ENCODE measurements around the gene LRP1B. TPM values are rescaled to one million over a fixed set of nuclear protein-coding genes. Genes with fewer than 3 reads are reported as not detected.
A peak's percentile ranks its signal among the peaks of the same experiment; 100 is the strongest.

Gene LRP1B
- under 1 TPM; 0.09 to 0.59 TPM for total RNA-seq
- long read RNA-seq: 0 reads

DNA sequence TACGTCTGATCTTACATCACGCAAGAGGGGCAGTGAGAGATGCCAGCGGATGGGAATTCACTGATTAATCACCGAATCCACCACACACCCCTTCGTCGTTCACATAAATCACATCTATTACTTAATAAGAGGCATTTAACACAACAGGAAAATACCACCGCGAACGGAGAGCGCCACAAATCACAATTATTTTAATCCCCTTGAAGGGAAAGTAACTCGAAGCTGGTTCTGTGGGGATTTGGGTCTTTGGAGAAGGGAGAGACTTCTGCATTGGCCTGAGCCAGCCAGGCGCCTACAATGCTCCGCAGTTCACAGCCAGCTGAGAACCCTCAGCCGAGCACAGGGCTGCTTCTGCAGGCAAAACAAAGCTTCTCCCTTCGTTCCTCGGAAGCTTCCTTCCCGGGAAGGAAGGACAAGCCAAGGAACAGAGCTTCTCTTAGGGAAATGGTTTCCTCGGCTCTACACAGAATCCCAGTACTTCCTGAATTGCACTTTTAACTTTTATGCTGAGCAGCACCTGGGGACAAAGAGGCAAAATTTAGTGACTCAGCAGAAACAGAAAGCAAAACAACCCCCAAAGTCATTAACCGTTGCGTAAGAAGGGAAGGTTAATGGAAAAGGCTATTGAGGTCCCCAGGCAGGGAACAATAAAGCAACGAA is at the start of gene LRP1B:
LRP1B (minus strand) TSS at position 7 of the 660 bp plus-strand sequence. CDS start 287 bp downstream, outside the sequence.
- intact Hi-C loops (cut with DNase I, micrococcal nuclease): no loop called here
- peak in 1 of 2 donors; percentile 4 for DNase-seq
- peak; percentile 67 for ATAC-seq

DNA sequence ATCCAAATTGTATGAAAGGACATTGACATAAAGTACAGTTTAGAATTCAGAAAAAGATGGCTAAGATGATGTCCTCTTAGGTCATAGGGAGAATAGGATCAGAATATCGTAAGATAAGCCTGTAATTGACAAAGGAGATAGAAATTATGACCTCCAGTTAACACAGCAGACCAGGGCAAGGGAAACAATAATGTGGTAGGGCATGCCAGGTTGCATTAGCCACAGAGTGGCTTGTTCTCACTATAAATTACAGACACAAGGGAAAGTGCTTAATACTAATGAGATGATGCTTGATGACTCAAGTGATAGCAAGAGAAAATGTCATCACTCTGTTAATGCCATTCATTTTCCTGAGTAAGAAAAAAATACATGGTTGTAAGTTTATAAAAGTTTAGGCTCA is 48.9 kb upstream of the LRP1B start:
- ATAC-seq (no peak), DNase-seq (no peak)
- intact Hi-C loops (cut with DNase I, micrococcal nuclease): no loop called here

DNA sequence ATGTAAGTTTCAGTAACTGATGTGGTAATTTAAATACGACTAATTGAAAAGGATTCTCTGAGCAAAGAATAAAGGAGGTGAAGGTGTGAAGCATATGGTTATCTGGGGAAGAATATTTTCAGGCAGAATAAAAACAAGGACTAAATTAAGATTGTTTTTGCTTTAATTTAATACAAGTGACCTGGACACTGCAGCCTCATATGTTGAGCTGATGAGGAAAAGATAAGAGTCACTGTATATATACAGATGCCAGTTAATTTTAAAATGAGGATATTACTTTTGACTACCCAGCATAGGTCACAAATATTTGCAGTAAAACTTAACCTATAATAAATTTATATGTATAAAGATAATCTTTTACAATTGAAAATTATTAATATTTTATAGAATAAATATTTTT is 47.8 kb upstream of the LRP1B start:
- intact Hi-C loops (cut with DNase I, micrococcal nuclease): no loop called here
- ATAC-seq: no peak
- no peak for DNase-seq

DNA sequence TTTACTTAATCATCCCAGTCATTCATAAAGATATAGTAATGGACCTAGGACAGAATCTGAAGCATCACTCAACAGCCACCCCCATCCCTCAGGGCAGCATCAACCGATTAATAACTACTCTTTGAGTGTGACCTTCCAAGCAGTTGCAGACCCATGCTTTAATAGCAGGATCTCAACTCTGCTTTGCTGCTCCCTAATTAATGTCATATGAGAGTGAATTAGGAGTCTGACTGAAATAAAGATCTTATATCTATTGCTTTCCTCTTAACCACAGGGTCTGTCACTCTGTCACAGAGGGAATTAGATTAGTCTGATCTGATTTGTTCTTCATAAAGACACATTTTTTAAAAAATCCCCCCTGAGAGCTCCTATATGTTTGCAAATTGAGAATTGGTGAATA is 46.1 kb upstream of the LRP1B start:
- no peak for ATAC-seq
- intact Hi-C loops (cut with DNase I, micrococcal nuclease): no loop called here
- no peak for DNase-seq

DNA sequence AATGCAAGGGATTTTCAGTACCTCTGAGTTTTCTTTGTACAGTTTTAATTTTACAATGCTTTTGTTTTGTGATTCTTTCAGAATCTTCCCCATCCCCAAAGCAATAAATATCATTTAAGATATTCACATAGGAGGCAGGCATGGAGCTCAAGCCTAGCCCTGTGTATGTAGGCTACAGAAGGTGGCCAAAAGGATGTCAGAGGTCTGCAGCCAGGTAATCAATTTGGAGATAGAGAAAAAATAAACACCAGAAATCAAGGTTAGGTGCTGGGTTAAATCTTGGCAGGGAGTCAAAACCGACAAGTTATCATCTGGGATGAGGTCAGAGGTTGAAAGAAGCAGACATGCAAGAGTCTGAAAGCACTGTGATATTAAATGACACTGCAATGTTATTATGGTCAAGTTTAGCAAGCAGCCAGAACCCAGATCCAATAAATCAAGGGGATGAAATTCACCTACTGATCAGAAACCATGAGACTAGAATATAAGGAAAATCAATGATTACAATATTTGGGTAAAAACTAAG is 45.1 kb upstream of the LRP1B start:
- DNase-seq (no peak), ATAC-seq (no peak)
- intact Hi-C loops (cut with DNase I, micrococcal nuclease): no loop called here

DNA sequence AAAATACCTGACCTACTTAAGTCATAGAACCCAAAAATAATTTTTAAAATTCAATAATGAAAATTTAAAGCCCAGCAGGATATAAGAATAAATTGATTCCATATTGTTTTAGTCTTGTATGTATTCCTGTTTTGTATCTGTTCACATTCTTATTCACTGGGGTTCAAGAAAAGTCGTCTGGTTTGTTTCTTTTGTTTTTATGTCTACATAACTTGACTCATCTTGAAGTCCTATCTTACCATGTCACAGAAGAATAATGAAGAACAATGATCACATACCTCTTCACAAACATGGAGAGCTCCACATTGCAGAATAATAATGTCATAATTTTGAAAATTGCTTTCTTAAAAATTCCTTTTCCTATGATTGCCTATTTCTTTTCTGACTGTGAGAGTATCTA is 43.4 kb upstream of the LRP1B start:
- no peak for ATAC-seq
- intact Hi-C loops (cut with DNase I, micrococcal nuclease): no loop called here

DNA sequence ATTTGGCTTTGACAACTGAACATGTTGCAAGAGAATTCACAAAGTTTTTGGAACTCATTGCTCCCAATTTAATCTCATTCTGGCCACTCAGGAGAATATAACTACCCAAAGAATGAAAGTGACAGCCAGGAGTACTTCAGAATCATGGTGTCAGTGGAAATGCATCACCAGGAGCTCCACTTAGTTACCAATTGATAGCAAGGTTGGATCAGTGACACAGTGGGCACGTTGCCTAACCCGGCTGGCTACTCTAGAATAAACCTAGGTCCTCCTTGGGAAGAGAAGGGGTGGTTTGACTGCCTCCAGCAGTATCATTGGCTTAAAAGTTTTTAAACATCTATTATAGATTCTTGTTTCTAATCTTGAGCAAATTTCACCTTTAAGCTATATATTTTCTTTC is 40.0 kb upstream of the LRP1B start:
- ATAC-seq (no peak), DNase-seq (no peak)
- intact Hi-C loops (cut with DNase I, micrococcal nuclease): no loop called here

More for the DNA sequence above, 43.4 kb upstream of the LRP1B start:
- no peak for DNase-seq

DNA sequence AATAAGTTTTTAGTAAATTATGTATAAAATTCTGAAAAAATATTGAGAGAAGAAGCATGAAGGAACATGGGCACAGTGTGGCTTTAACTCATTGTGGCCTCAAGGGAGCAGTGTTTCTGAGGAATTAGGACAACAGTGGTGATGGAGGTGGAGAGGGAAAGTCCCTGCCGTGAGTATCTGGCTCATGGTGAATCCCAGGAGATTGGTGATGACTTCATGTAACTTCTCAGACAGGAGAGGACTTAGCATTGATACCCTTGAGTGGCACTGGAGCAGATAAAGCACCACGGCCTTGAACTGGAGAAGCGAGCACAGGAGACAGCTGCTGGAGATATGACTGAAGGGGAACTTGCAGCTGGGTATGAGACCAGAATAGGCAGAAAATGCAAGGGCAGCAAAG is 35.0 kb upstream of the LRP1B start:
- DNase-seq: no peak
- no peak for ATAC-seq
- intact Hi-C loops (cut with DNase I, micrococcal nuclease): no loop called here

DNA sequence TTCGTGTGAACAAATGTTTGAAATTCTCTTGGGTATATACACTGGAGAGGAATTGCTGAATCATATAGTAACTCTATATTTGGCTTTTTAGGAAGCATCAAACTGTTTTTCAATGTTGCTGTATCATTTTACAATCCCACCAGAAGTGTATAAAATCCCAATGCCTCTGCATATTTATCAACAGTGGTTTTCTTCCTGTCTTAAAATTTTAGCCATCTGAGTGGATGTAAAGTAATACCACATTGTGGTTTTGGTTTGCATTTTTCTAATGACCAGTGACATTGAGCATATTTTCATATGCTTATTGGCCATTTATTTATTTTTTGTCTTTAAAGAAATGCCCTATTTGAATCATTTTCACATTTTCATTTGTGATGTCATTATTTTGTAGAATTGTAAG is 22.8 kb upstream of the LRP1B start:
- ATAC-seq (no peak), DNase-seq (no peak)
- intact Hi-C loops (cut with DNase I, micrococcal nuclease): no loop called here

DNA sequence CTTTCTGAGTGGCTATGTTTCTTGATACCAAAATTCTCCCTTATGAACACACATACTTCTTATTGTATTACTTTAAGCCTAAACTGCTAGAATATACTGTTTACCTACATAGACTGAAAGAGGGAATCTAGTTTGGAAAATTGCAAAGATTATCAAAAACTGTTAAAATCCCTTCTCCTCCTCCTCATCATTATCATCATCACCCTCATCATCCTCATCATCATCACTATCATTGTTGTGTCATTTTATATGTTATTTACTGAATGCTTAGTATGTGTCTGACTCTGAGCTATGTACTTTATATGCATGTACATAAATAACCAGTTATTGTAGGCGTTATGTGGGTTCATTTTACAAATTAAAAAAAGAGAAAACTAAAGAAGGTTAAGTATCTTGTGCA is 19.6 kb upstream of the LRP1B start:
- intact Hi-C loops (cut with DNase I, micrococcal nuclease): no loop called here
- DNase-seq: no peak
- no peak for ATAC-seq

DNA sequence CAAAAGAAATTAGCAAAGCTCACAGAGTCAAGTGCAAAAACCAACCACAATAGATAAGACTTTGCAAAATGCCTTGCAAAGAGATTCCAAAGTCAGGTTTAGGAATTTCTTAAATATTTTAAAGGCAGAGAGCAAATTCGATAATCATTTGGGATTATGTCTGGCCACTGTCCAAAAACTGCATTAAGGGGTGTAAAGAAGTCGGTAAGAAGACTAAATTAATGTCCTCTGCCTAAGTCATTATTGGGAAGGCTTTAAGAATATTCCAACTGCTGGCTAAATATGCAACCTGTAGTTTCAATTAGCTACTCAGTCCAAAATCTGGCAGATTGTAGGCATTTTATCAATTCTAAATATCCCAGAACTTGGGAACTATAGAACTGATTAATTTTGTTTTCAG is 13.7 kb upstream of the LRP1B start:
- ATAC-seq (no peak), DNase-seq (no peak)
- intact Hi-C loops (cut with DNase I, micrococcal nuclease): no loop called here

DNA sequence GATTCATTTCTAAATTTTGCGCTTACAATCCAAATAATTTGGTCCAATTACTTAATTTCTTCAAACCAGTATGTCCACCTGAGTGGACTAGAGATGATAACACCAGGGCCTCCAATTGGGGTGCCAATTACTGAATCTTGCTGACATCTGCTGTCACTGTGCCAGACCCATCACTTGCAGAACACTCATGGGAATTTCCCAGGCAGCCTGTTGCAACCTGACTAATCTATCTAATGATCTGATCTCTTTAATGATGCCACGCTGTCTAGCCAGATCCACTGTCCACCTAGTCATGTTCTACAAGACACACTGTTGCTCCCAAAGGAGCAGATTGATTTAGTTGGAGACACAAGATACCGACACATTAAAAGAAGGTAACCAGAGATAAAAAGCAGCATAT is 11.8 kb upstream of the LRP1B start:
- DNase-seq: no peak
- intact Hi-C loops (cut with DNase I, micrococcal nuclease): no loop called here
- no peak for ATAC-seq

DNA sequence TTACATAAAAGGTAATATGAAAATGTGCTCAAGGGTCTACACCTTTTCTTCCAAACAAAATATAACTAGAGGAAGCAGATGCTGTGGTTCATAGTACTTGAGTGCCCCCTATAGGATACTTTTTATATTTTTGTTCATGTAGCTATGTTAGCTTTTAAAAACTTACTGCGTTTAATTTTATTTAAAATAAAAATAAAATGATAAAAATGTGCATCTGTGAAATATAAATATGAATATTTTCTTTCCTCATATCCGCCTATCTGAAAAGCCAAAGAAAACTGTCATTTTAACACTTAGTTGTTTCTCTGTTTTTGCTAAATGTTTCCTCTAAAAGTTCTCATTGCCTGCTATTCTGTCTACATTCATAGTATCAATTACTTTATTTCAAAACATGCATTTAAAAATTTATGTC is 9.6 kb upstream of the LRP1B start:
- ATAC-seq (no peak), DNase-seq (no peak)

DNA sequence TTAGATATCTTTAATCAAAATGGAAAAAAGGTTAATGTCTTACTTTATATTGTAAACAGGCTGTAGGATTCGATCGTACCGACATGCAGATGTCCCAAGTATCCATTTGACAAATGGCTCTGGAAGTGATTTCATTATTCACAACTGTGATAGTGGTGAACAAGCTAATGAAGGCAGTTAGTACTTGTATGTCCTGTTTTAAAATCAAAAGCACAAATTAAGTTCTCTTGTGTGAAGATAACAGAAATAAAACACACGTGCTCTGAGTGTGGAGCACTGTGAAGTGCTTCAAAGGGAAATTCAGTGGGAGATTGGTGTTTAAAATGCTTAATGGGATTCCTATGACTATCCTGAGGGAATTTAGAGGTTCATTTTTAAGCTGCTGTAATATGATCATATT is 8.6 kb upstream of the LRP1B start:
- ATAC-seq: no peak
- intact Hi-C loops (cut with DNase I, micrococcal nuclease): no loop called here
- no peak for DNase-seq

More for the DNA sequence above, 9.6 kb upstream of the LRP1B start:
- intact Hi-C loops (cut with DNase I, micrococcal nuclease): no loop called here

DNA sequence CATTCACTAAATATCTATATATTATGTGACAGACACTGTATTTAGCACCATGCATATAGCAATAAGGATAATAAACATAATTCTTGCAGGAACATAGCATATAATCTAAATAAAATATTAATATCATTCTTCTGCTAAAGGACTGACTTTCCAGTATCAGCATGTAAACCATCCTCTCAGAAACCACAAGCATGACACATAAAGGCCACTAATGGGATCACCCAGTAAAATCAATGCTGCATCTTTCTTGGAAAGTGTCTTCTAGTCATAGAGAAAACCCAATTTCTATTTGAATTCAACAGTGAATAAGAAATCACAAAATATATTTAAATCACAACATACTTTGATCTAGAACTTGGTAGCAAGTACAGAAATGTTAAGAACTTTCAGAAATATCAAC is 5.8 kb upstream of the LRP1B start:
- no peak for DNase-seq
- intact Hi-C loops (cut with DNase I, micrococcal nuclease): no loop called here
- no peak for ATAC-seq

DNA sequence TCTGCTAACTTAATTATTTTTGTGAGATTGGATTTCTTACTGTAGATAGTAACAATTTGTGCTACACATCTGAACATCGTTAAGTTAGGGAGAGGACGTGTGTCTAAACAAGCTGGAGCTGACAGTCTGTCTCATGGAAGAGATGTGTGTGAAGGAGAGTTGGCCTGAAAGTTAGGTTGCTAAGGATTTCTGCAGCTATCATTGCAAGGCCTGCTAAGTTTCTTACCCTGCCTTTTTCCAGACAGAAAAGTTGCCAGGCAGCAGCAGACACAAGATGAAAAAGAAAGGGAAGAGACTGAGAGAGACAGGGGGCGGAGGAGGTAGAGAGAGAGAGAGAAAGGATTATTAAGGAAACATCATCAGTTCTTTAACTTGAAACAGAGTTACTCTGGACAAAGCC is 4.1 kb upstream of the LRP1B start:
- DNase-seq (no peak), ATAC-seq (no peak)
- intact Hi-C loops (cut with DNase I, micrococcal nuclease): no loop called here

DNA sequence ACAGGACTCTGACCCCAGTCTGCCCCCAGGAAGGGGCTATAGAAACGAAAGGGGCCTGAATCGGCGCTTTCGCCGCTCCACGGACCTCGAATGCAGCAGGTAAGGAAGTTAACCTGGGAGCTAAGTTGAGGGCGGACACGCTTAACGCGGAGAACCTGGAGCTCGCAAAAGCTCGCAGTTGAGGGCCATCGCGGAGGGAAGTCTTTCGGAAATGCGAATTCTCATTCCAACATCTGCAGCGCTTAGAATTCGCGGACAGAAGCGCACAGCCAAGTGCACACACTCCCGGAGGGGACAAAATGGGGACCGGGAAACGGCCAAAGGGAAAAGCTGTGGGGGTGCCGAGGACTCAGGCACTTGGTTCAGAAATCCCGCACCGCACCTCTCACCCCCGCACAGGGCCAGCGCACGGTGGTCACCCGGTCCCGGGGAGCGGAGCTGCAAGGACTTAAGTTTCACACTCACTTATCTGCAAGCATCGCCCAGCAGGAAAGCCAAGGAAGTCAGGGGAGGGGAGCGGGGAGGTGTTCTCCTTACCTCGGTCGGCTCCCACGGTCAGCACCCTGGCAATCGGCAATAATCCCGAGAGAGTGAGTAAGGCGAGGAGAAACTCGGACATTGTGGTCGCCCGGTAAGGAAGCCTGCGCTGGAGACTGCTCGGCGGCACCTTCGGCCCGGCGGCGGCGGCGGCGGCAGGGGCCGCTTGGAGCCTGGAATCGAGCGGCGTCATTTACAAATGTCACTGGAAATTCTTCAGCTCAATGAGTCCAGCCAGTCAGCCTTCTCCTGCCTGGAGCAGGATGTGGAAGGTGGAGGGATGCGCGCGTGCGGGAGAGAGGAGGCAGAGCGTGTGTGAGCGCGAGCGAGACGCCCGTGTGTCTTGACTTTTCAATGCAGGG is 456 bp downstream of the LRP1B start:
- DNase-seq (peak; percentile 49 to 72), ATAC-seq (peak; percentile 90)
- intact Hi-C loops (cut with DNase I, micrococcal nuclease): no loop called here

DNA sequence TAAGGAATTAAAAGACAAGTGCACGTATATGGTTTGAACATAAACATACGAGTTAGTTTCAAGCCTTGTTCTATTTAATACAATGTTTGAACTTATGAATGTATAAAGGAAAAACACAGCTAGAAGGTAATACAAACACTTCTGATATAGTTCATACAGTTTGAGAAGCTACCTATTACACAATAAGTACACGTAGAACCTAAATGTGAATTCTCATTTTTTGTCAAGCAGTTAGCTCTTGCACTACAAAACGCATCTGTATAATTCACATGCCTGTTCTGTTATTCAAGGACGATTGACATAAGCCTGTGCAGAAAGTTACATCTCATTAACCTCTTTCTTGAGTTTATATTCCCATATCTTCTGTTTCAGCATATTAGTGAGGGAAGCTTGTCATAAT is 2.7 kb downstream of the LRP1B start:
- DNase-seq: no peak
- no peak for ATAC-seq
- intact Hi-C loops (cut with DNase I, micrococcal nuclease): no loop called here

DNA sequence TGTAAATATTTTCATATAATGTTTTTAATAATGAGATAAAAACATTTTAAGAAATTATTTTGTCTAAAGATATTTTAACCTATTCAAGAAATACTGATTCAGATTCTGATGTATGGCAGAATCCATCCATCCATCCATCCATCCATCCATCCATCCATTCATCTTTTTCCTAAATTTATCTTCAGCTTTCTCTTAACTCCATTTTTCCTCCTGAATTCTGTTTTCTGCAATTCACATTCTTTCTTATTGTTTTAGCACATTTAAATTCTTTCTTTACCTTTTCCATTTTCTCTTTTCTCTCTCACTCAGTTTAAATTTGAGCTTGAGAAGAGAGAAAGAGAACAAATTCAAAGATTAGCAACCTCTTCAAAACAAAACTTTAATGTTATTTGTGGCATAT is 3.6 kb downstream of the LRP1B start:
- ATAC-seq: no peak
- intact Hi-C loops (cut with DNase I, micrococcal nuclease): no loop called here
- no peak for DNase-seq

DNA sequence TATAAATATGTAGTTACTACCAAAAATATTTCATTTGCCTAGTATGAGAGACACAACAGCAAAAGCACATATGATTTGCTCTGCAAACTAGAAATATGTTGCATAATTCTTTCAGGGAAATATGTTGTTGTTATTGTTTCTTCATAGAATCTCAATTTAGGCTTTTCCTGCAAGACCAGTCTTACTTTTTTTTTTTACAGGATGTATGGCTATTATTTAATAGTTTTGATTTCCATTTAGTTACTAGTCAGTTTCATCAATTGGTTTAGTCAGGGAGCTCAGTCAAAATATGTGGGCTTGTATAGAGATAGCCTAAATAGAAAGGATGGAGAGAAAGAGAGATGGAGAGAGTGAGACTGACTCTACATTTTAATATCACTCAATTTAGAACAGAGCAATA is 6.1 kb downstream of the LRP1B start:
- no peak for DNase-seq
- no peak for ATAC-seq
- intact Hi-C loops (cut with DNase I, micrococcal nuclease): no loop called here
